Measurements from ENCODE around the gene TXN. TPM values are rescaled to one million over a fixed set of nuclear protein-coding genes. Genes with fewer than 3 reads are reported as not detected.

TXN gene
- total and polyA plus RNA-seq, 2 of the 4 experiments (the other 2 are of a cell fraction) = 277 to 578 TPM

DNA sequence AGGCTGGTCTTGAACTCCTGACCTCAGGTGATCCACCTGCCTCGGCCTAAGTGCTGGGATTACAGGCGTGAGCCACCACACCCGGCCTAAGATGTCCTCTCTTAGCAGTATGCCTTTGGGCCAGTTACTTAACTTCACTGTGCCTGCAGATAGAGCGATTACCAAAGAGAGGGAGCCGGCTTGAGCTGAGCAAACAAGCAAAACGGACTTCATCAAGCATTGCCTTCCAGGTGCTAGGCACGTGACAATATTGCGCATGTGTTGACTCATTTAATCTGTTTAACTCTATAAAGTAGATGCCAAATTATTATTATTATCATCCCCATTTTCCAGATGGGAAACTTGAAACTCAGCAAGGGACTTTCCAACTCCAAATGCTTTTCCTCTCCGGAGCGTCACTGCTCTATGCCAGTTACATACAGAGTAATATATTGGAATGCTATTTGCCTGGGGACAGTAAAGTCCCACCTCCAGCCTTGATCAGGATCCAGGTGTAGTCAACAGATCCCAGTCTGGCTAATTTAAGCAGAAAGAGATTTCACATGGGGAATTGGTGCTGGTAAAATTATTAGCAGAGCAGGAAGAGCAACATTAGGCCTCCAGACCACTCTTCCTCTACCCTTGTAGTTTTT, 42.8 kb downstream of the TXN start:
- intact Hi-C loops (cut with micrococcal nuclease) (no loop called here), in situ Hi-C loops (cut with MboI; ENCODE audit: low sequenced_read_pairs) (loop anchor here (10.0 kb wide), 1 partner anchor 639 kb away; no protein-coding TSS in a partner anchor), dilution Hi-C loops (cut with HindIII; ENCODE audit: low sequenced_read_pairs, unreplicated experiment) (no loop called here)
- no peak for DNase-seq
- ATAC-seq (ENCODE audit: low read depth) = no peak
- Histone ChIP-seq H3K23ac (ENCODE audit: low read depth, low read length) (no peak overlapping the region), H3K4ac (ENCODE audit: low read depth, low read length) (no peak overlapping the region), H2AK9ac (replicated peaks; ENCODE audit: low read depth, low read length, poor library complexity) (no peak overlapping the region), H3K79me1 (ENCODE audit: low read depth in 1 of 2, low read length in 2 of 2) (no peaks in the 10 kb centered on the region), H3K9me1 (ENCODE audit: insufficient read depth, low read length) (no peaks in the 10 kb centered on the region), H3K27me3 (ENCODE audit: control insufficient read depth, insufficient read depth, low read length) (peaks cover 6% of the 10 kb centered on the region), H2AFZ (replicated peaks; ENCODE audit: low read length, poor library complexity) (no peak overlapping the region), H2BK5ac (ENCODE audit: low read depth, low read length, poor library complexity, severe bottlenecking) (no peak overlapping the region), H4K20me1 (ENCODE audit: insufficient read depth, low read length) (no peaks in the 10 kb centered on the region), H3K56ac (ENCODE audit: extremely low read depth, insufficient read depth, low read length) (no peak overlapping the region), H3K36me3 (ENCODE audit: control insufficient read depth, insufficient read depth, low read length) (no peaks in the 10 kb centered on the region), H4K91ac (ENCODE audit: insufficient read depth, low read depth, low read length) (no peak overlapping the region), H3K14ac (replicated peaks; ENCODE audit: low read depth, low read length) (no peak overlapping the region), H2BK120ac (ENCODE audit: low read depth, low read length) (no peak overlapping the region), H2BK20ac (ENCODE audit: low read depth, low read length) (no peak overlapping the region), H3K27ac (ENCODE audit: insufficient read depth, low read length) (no peak overlapping the region), H3K9ac (ENCODE audit: low read depth, low read length) (no peak overlapping the region), H3K18ac (ENCODE audit: low read depth, low read length) (no peak overlapping the region), H2AK5ac (ENCODE audit: low read depth, low read length) (no peak overlapping the region), H3K4me1 (ENCODE audit: control insufficient read depth, insufficient read depth, low read length) (no peaks in the 10 kb centered on the region; the same call in 1 of the 2 replicates), H3K4me2 (ENCODE audit: low read depth, low read length) (no peak overlapping the region), H3K4me3 (ENCODE audit: insufficient read depth, low read depth, low read length) (no peak overlapping the region), H3K9me3 (ENCODE audit: control insufficient read depth, insufficient read depth, low read length) (no peaks in the 10 kb centered on the region), H2BK15ac (ENCODE audit: low read depth, low read length) (no peak overlapping the region), H4K5ac (ENCODE audit: low read depth, low read length) (no peak overlapping the region), H4K8ac (ENCODE audit: low read depth in 2 of 2, low read length in 2 of 2) (no peak overlapping the region)
- TF ChIP-seq RCOR1 (IDR thresholded peaks at IDR 0.05; ENCODE audit: insufficient replicate concordance, low read length) (no peak), USF2 (IDR thresholded peaks at IDR 0.05; ENCODE audit: low read depth, low read length) (no peak)
- CTCF ChIA-PET = interaction anchor here (1.4 kb wide), 1 partner anchor 310 kb away, joined by 4 read pairs; no protein-coding TSS in a partner anchor
- BruUV-seq (replicated peaks) = no TSS peak
- POLR2A ChIA-PET (ENCODE audit: unreplicated experiment) = no interaction called here
- WGBS, 2 experiments (ENCODE audit: extremely low coverage in 2 of 2, insufficient read length in 1 of 2) = 97% methylated on average over 4 of the region's 10 CpGs; no CpG with 5 or more reads in 1 of the 2 experiments

All from IMR-90 (cell line).